H9 (cell line): ENCODE measurements around the gene SKOR2. TPM values are rescaled to one million over a fixed set of nuclear protein-coding genes. Genes with fewer than 3 reads are reported as not detected.

Experiments used
- DNase-seq: peaks from one replicate; pipeline ENCODE4 v3.0.0-alpha.2; 2017
- H2AFZ ChIP-seq: one replicate; pipeline ENCODE4 v1.6.1; 2013; ENCODE audit warnings: mild to moderate bottlenecking, low read length, control low read depth, moderate library complexity
- H2AK5ac ChIP-seq: 2 replicates; pipeline ENCODE4 v1.6.1; 2013; ENCODE audit warnings: low read length, control low read depth, mixed read lengths; ENCODE audit not compliant: insufficient read length
- H2BK120ac ChIP-seq: one replicate; pipeline ENCODE4 v1.6.1; 2013; ENCODE audit warnings: low read depth, mild to moderate bottlenecking, low read length, control low read depth, inconsistent platforms; ENCODE audit not compliant: poor library complexity, severe bottlenecking
- H2BK12ac ChIP-seq: 2 replicates; pipeline ENCODE4 v1.6.1; 2013; ENCODE audit warnings: low read length, control low read depth, mixed read lengths, low read depth; ENCODE audit not compliant: insufficient read length
- H2BK15ac ChIP-seq: 2 replicates; pipeline ENCODE4 v1.6.1; 2013; ENCODE audit warnings: low read depth, low read length, control low read depth
- H2BK20ac ChIP-seq: one replicate; pipeline ENCODE4 v1.6.1; 2013; ENCODE audit warnings: low read depth, mild to moderate bottlenecking, low read length, control low read depth, inconsistent platforms; ENCODE audit not compliant: poor library complexity, severe bottlenecking
- H2BK5ac ChIP-seq: 2 replicates; pipeline ENCODE4 v1.6.1; 2013; ENCODE audit warnings: low read length, control low read depth, mixed read lengths; ENCODE audit not compliant: insufficient read length
- H3K14ac ChIP-seq: 2 replicates; pipeline ENCODE4 v1.6.1; 2013; ENCODE audit warnings: low read length, control low read depth; ENCODE audit not compliant: insufficient read depth
- H3K18ac ChIP-seq: 2 replicates; pipeline ENCODE4 v1.6.1; 2013; ENCODE audit warnings: low read depth, mild to moderate bottlenecking, mixed read lengths, low read length, control low read depth; ENCODE audit not compliant: insufficient read length
- H3K23ac ChIP-seq: 2 replicates; pipeline ENCODE4 v1.6.1; 2013; ENCODE audit warnings: low read length, control low read depth, mixed read lengths, low read depth; ENCODE audit not compliant: insufficient read length
- H3K23me2 ChIP-seq: 2 replicates; pipeline ENCODE4 v1.6.1; 2013; ENCODE audit warnings: low read depth, mild to moderate bottlenecking, mixed read lengths, low read length, control low read depth; ENCODE audit not compliant: insufficient read length, poor library complexity, severe bottlenecking
- H3K27ac ChIP-seq: 2 replicates; pipeline ENCODE4 v1.5.1; 2013; ENCODE audit warnings: low read length, control low read depth, mixed read lengths, low read depth; ENCODE audit not compliant: insufficient read length
- H3K27me3 ChIP-seq: 2 replicates; pipeline ENCODE4 v1.6.1; 2013; ENCODE audit warnings: low read length, control low read depth, inconsistent platforms; ENCODE audit not compliant: insufficient read depth
- H3K4ac ChIP-seq: 2 replicates; pipeline ENCODE4 v1.6.1; 2013; ENCODE audit warnings: low read depth, mild to moderate bottlenecking, control low read depth, inconsistent platforms, low read length, moderate library complexity
- H3K4me1 ChIP-seq: 2 replicates; pipeline ENCODE4 v1.6.1; 2013; ENCODE audit warnings: low read length, control low read depth, inconsistent platforms; ENCODE audit not compliant: insufficient read depth
- H3K4me2 ChIP-seq: 2 replicates; pipeline ENCODE4 v1.6.1; 2013; ENCODE audit warnings: low read length, control low read depth, mixed read lengths; ENCODE audit not compliant: insufficient read length, insufficient read depth
- H3K56ac ChIP-seq: 2 replicates; pipeline ENCODE4 v1.6.1; 2013; ENCODE audit warnings: low read depth, mild to moderate bottlenecking, mixed read lengths, low read length, control low read depth; ENCODE audit not compliant: insufficient read length
- H3K79me1 ChIP-seq: 2 replicates; pipeline ENCODE4 v1.6.1; 2013; ENCODE audit warnings: low read depth, mild to moderate bottlenecking, moderate library complexity, low read length, control low read depth, inconsistent platforms; ENCODE audit not compliant: insufficient read depth, poor library complexity, severe bottlenecking
- H3K79me2 ChIP-seq: 2 replicates; pipeline ENCODE4 v1.6.1; 2013; ENCODE audit warnings: low read length, control low read depth, inconsistent platforms; ENCODE audit not compliant: insufficient read depth
- H3K9ac ChIP-seq: 2 replicates; pipeline ENCODE4 v1.6.1; 2013; ENCODE audit warnings: low read length, control low read depth, mixed read lengths; ENCODE audit not compliant: insufficient read length; ENCODE audit errors: extremely low read depth
- H3K9me3 ChIP-seq: one replicate; pipeline ENCODE4 v1.6.1; 2013; ENCODE audit warnings: low read depth, low read length, inconsistent platforms; ENCODE audit not compliant: control insufficient read depth
- H3T11ph ChIP-seq: one replicate; pipeline ENCODE4 v1.6.1; 2013; ENCODE audit warnings: mild to moderate bottlenecking, low read length, control low read depth, inconsistent platforms
- H4K20me1 ChIP-seq: one replicate; pipeline ENCODE4 v1.6.1; 2013; ENCODE audit not compliant: control insufficient read depth, insufficient read length, insufficient read depth
- H4K5ac ChIP-seq: 2 replicates; pipeline ENCODE4 v1.6.1; 2013; ENCODE audit warnings: low read depth, mild to moderate bottlenecking, mixed read lengths, low read length, control low read depth; ENCODE audit not compliant: insufficient read length
- H4K8ac ChIP-seq: replicated peaks from 2 replicates; pipeline ENCODE4 v1.6.1; 2013; ENCODE audit warnings: low read length, control low read depth, mixed read lengths, low read depth; ENCODE audit not compliant: insufficient read length
- H4K91ac ChIP-seq: 2 replicates; pipeline ENCODE4 v1.6.1; 2013; ENCODE audit warnings: low read depth, mild to moderate bottlenecking, moderate library complexity, mixed read lengths, low read length, control low read depth; ENCODE audit not compliant: insufficient read length
- H3K27ac Mint-ChIP-seq, 3 experiments: 2 replicates in 2 of 3; 3 replicates in 1 of 3; pipeline ENCODE4 v1.8.0; 2020 to 2021; ENCODE audit warnings: mixed read lengths in 3 of 3, mild to moderate bottlenecking in 1 of 3, moderate library complexity in 1 of 3
- H3K27me3 Mint-ChIP-seq: 2 replicates; pipeline ENCODE4 v1.8.0; 2021; ENCODE audit warnings: low read depth, mild to moderate bottlenecking, moderate library complexity, mixed read lengths
- H3K36me3 Mint-ChIP-seq, 3 experiments: 2 replicates in 2 of 3; 3 replicates in 1 of 3; pipeline ENCODE4 v1.8.0; 2020 to 2021; ENCODE audit warnings: low read depth in 3 of 3, mixed read lengths in 3 of 3; ENCODE audit not compliant: insufficient read depth in 1 of 3
- H3K4me1 Mint-ChIP-seq, 2 experiments: 2 replicates each; pipeline ENCODE4 v1.8.0; 2020; ENCODE audit warnings: mixed read lengths in 2 of 2
- H3K4me3 Mint-ChIP-seq, 2 experiments: 2 replicates in 1 of 2; 3 replicates in 1 of 2; pipeline ENCODE4 v1.8.0; 2020 to 2021; ENCODE audit warnings: mild to moderate bottlenecking in 2 of 2, mixed read lengths in 2 of 2, moderate library complexity in 1 of 2
- H3K9me3 Mint-ChIP-seq, 2 experiments: 2 replicates in 1 of 2; 3 replicates in 1 of 2; pipeline ENCODE4 v1.8.0; 2020; ENCODE audit warnings: mild to moderate bottlenecking in 2 of 2, mixed read lengths in 2 of 2, moderate library complexity in 1 of 2
- CTCF ChIP-seq: fragments of 200-600 bp; sonication (generic); conservative IDR thresholded peaks from 3 replicates; pipeline ENCODE4 v1.8.0; 2021; ENCODE audit warnings: antibody characterized with exemption, mild to moderate bottlenecking
- WGBS: extraction: QIAGEN DNeasy Blood & Tissue Kit; methylation state at CpG from one replicate; pipeline ENCODE4 v1.1.7; 2013; ENCODE audit warnings: missing lambda C conversion rate, low lambda C conversion rate, mixed read lengths; ENCODE audit not compliant: insufficient read length; ENCODE audit errors: extremely low coverage; 5-methylcytosine and 5-hydroxymethylcytosine counted together
- total RNA-seq: library from RNA; stranded (reverse); gene quantifications from 2 replicates; pipeline ENCODE4 v1.2.1, GENCODE V29; 2021

SKOR2 gene
- total RNA-seq, 1 experiment from 2014 or later = 0.24 TPM

GRCh38 chr18:47235096-47235495, 16.4 kb downstream of the SKOR2 start:
- no peak overlapping the region for H3K56ac ChIP-seq
- no peaks in the 10 kb centered on the region; a peak in 1 of 7 replicates for H3K36me3 Mint-ChIP-seq
- H3K9me3 Mint-ChIP-seq = peaks cover 0 to 3% of the 10 kb centered on the region in 2 experiments; a peak in 2 of 5 replicates
- H3K4me2 ChIP-seq = no peak overlapping the region
- H4K5ac ChIP-seq = no peak overlapping the region
- H3K27me3 ChIP-seq = no peaks in the 10 kb centered on the region
- H3K27ac ChIP-seq = no peak overlapping the region
- no peak overlapping the region for H3T11ph ChIP-seq
- no peak overlapping the region for H4K8ac ChIP-seq
- no CpG with 5 or more reads among the region's 4 CpGs for WGBS
- no peaks in the 10 kb centered on the region for H3K79me2 ChIP-seq
- no peaks in the 10 kb centered on the region for H3K9me3 ChIP-seq
- H3K23ac ChIP-seq = no peak overlapping the region
- no peak overlapping the region for H3K9ac ChIP-seq
- H2BK15ac ChIP-seq = no peak overlapping the region
- DNase-seq = no peak
- no peak overlapping the region for H3K18ac ChIP-seq
- H4K91ac ChIP-seq = no peak overlapping the region
- H2BK5ac ChIP-seq = no peak overlapping the region
- H3K4me1 Mint-ChIP-seq = peaks cover 14 to 30% of the 10 kb centered on the region in 2 experiments
- TF ChIP-seq CTCF = no peak
- no peak overlapping the region for H2AK5ac ChIP-seq
- no peaks in the 10 kb centered on the region for H3K27me3 Mint-ChIP-seq
- H2BK12ac ChIP-seq = no peak overlapping the region
- H2BK20ac ChIP-seq = no peak overlapping the region
- no peaks in the 10 kb centered on the region for H4K20me1 ChIP-seq
- no peak overlapping the region for H3K27ac Mint-ChIP-seq
- H3K79me1 ChIP-seq = no peaks in the 10 kb centered on the region
- H3K4me3 Mint-ChIP-seq = no peak overlapping the region
- no peaks in the 10 kb centered on the region for H3K23me2 ChIP-seq
- H3K14ac ChIP-seq = no peak overlapping the region
- no peak overlapping the region for H2AFZ ChIP-seq
- H3K4ac ChIP-seq = no peak overlapping the region
- H2BK120ac ChIP-seq = no peak overlapping the region
- H3K4me1 ChIP-seq = no peaks in the 10 kb centered on the region
